GM13977 (cell line): ENCODE measurements around the gene MICB.
A peak's percentile ranks its signal among the peaks of the same experiment; 100 is the strongest.

Source experiments
- DNase-seq: peaks from one replicate; pipeline ENCODE4 v3.0.0; 2012; ENCODE audit warnings: low spot score
- CTCF ChIP-seq: IDR thresholded peaks from 2 replicates; pipeline ENCODE4 v1.5.1; 2012; ENCODE audit warnings: mild to moderate bottlenecking, control low read depth; ENCODE audit not compliant: insufficient read depth; ENCODE audit errors: extremely low read depth, missing control alignments
- in situ Hi-C: fragments of 300-500 bp; cut with MboI; formaldehyde crosslinking; loops from one replicate; pipeline ENCODE4 v1.12.0; 2022; ENCODE audit warnings: low sequenced_read_pairs, low pct_unique_long_range_greater_than_20kb, mixed read lengths, inconsistent platforms; ENCODE audit not compliant: unreplicated experiment

The MICB gene

DNA sequence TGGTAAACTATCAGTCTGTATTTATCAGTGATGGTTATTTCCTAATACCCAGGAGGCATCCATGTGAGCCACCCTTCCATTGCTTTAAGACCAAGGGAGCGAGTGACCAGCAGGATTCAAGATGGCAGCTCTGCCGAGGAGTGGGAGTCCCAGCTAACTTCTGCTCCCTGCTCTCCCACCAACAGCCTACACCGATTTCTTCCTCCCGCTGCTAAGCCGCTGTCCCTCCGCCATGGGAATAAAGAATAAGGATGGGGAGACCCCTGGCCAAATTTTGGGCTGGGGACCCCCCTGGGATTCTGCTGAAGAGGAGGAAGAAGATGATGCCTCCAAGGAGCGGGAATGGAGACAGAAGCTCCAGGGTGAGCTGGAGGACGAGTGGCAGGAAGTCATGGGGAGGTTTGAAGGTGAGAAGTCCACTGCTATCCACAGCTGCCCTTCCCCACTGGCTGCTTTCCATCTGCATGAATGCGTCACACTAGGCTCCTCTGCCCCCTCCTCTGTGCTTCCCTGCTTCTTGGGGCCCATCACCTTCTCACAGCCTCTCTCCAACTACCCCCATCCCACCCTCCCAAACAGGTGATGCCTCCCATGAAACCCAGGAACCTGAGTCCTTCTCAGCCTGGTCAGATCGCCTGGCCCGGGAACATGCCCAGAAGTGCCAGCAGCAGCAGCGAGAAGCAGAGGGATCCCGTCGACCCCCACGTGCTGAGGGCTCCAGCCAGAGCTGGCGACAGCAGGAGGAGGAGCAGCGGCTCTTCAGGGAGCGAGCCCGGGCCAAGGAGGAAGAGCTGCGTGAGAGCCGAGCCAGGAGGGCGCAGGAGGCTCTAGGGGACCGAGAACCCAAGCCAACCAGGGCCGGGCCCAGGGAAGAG, 59.7 kb downstream of the MICB start:
- no peak for TF ChIP-seq CTCF
- in situ Hi-C loops, result no loop called here
- no peak for DNase-seq

GRCh38 chr6:31558318-31558625, 60.3 kb downstream of the MICB start:
- no peak for TF ChIP-seq CTCF
- in situ Hi-C loops, result no loop called here
- no peak for DNase-seq

GRCh38 chr6:31558631-31559500, 60.9 kb downstream of the MICB start:
- DNase-seq, result peak; percentile 74
- TF ChIP-seq CTCF, result no peak
- in situ Hi-C loops, result no loop called here

GRCh38 chr6:31559606-31559957, 61.6 kb downstream of the MICB start:
- in situ Hi-C loops, result no loop called here
- no peak for TF ChIP-seq CTCF
- DNase-seq, result no peak

GRCh38 chr6:31559958-31560696, 62.2 kb downstream of the MICB start:
- no peak for TF ChIP-seq CTCF
- in situ Hi-C loops, result no loop called here
- peak; percentile 71 for DNase-seq

GRCh38 chr6:31560697-31561058, 62.7 kb downstream of the MICB start:
- no peak for TF ChIP-seq CTCF
- no peak for DNase-seq
- in situ Hi-C loops, result no loop called here
